HUES6 (cell line): Measurements from ENCODE around the gene KDM4C.
"Not testable (repeated sequence)": the region's sequence is repeated elsewhere in the genome, so short reads cannot be mapped to it uniquely, and the experiment has no call there.

Experiments
- H3K27ac ChIP-seq: 2 replicates; pipeline ENCODE4 v1.7.0; 2013; ENCODE audit warnings: low read depth, mild to moderate bottlenecking, low read length, inconsistent platforms
- H3K27me3 ChIP-seq: 2 replicates; pipeline ENCODE4 v1.6.1; 2013; ENCODE audit warnings: low read length; ENCODE audit not compliant: control insufficient read depth, insufficient read depth
- H3K36me3 ChIP-seq: 2 replicates; pipeline ENCODE4 v1.6.1; 2013; ENCODE audit warnings: low read length; ENCODE audit not compliant: control insufficient read depth, insufficient read depth
- H3K4me1 ChIP-seq: 2 replicates; pipeline ENCODE4 v1.6.1; 2013; ENCODE audit warnings: low read length; ENCODE audit not compliant: control insufficient read depth, insufficient read depth
- H3K4me3 ChIP-seq: 2 replicates; pipeline ENCODE4 v1.5.1; 2013; ENCODE audit warnings: low read depth, low read length
- H3K9ac ChIP-seq: one replicate; pipeline ENCODE4 v1.6.1; 2013; ENCODE audit warnings: mild to moderate bottlenecking, low read length
- H3K9me3 ChIP-seq: 2 replicates; pipeline ENCODE4 v1.6.1; 2013; ENCODE audit warnings: low read depth, low read length; ENCODE audit not compliant: control insufficient read depth, insufficient read depth

KDM4C gene

DNA sequence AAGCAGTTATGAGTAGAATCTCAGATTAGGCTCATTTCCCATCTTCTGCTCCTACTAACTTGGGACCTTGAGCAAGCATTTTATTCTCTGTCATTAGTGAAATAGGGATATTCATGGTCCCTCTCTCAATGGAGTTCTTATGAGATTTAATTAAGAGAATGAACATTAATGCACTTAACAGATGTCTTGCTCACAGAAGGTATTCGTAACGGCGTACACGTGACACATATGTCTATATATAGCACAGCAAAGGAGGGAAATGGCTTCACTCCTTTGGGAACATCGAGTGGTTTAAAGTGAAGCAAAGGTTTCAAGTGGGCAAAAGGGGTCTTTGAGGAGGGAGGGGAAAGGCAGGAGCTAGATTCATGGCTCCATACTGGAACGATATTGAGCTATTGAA, 24.6 kb downstream of the KDM4C start:
- peaks cover 41% of the 10 kb centered on the region for H3K4me1 ChIP-seq
- H3K27me3 ChIP-seq, result no peaks in the 10 kb centered on the region
- H3K27ac ChIP-seq, result no peak overlapping the region
- H3K9ac ChIP-seq, result no peak overlapping the region
- no peaks in the 10 kb centered on the region for H3K36me3 ChIP-seq
- no peak overlapping the region for H3K4me3 ChIP-seq
- H3K9me3 ChIP-seq, result no peaks in the 10 kb centered on the region

DNA sequence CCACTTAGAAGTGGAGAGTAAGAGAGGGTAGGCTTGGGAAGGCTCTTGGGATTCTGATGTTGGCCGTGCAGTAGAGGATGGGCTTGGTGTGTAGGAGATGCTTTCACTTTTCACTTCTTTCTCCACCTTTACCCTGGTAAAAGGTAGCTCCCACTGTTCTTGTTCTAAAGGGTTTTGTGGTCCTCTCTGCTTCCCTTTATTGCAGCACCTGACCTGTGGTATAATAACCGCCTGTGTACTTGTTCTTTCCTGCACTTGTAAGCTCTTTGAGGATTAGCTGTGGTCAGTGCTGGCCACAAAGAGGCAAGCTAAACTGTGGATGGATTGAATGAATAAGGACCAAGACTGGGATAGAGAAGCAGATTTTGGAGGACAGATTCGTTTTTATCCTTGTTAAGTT, 25.2 kb downstream of the KDM4C start:
- Histone ChIP-seq H3K9ac (no peak overlapping the region), H3K36me3 (no peaks in the 10 kb centered on the region), H3K27me3 (no peaks in the 10 kb centered on the region), H3K9me3 (no peaks in the 10 kb centered on the region), H3K4me3 (no peak overlapping the region), H3K4me1 (peaks cover 41% of the 10 kb centered on the region), H3K27ac (no peak overlapping the region)

DNA sequence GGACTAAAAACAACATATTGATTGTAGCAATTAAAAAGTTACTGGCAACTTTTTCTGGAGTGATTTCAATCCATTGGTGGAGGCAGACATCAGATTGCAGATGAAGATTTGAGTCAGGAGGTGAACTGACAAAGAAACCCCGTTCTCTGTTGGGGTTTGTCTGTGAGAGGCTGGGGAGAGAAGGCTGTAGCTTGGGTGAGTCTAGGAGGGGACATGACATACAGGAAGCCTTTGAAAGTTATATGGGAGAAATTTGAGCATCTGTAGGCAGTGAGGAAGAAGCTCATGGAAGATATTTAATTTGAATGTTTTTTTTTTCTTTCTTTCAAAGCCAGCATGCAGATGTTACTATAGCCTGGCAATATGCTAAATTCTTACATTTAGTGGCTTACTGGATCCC, 26.0 kb downstream of the KDM4C start:
- H3K27ac ChIP-seq, result no peak overlapping the region
- H3K9me3 ChIP-seq, result no peaks in the 10 kb centered on the region
- H3K4me3 ChIP-seq, result no peak overlapping the region
- no peaks in the 10 kb centered on the region for H3K27me3 ChIP-seq
- peaks cover 46% of the 10 kb centered on the region for H3K4me1 ChIP-seq
- no peaks in the 10 kb centered on the region for H3K36me3 ChIP-seq
- no peak overlapping the region for H3K9ac ChIP-seq

DNA sequence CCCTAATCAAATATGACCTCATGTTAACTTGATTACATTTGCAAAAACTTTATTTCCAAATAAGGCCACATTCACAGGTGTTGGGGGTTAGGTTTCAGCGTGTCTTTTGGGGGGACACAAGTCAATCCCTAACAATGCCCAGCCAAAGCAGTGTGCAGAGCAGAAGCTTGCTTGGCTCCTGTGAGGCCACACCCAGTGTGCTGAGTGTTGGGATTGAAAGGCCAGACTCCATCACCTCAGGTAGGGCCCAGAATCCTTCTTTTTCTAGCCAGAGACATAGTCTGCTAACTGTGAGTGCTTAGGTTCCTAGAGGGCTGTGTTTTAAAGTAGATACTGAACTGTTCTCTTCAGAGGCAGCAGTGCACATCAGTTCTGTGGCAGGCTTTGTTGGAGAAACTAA, 27.9 kb downstream of the KDM4C start:
- Histone ChIP-seq H3K27ac (no peak overlapping the region), H3K9me3 (no peaks in the 10 kb centered on the region), H3K27me3 (no peaks in the 10 kb centered on the region), H3K4me1 (peaks cover 33% of the 10 kb centered on the region), H3K4me3 (no peak overlapping the region), H3K36me3 (no peaks in the 10 kb centered on the region), H3K9ac (no peak overlapping the region)

DNA sequence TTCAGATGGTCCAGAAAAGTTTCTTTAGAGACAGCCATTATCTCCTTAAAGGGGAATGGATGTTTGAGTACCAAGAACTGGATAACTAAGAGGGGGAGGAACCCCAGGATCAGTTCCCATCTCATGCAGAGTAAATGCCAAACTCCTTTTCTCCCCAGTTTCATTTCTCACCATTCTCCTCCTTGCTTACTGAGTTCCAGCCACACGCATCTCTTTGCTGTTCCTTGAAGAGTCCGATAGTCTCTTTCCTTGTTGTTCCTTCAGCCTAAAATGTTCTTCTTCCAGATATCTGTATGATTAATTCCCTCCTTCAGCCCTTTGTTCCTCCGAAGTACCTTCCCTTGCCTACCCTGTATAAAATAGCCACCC, 30.0 kb downstream of the KDM4C start:
- Histone ChIP-seq H3K4me1 (peaks cover 29% of the 10 kb centered on the region), H3K9ac (peak overlapping the region; percentile 10), H3K27me3 (no peaks in the 10 kb centered on the region), H3K36me3 (no peaks in the 10 kb centered on the region), H3K27ac (peak overlapping the region; percentile 39; the same call in 1 of the 2 replicates), H3K9me3 (no peaks in the 10 kb centered on the region), H3K4me3 (no peak overlapping the region)

DNA sequence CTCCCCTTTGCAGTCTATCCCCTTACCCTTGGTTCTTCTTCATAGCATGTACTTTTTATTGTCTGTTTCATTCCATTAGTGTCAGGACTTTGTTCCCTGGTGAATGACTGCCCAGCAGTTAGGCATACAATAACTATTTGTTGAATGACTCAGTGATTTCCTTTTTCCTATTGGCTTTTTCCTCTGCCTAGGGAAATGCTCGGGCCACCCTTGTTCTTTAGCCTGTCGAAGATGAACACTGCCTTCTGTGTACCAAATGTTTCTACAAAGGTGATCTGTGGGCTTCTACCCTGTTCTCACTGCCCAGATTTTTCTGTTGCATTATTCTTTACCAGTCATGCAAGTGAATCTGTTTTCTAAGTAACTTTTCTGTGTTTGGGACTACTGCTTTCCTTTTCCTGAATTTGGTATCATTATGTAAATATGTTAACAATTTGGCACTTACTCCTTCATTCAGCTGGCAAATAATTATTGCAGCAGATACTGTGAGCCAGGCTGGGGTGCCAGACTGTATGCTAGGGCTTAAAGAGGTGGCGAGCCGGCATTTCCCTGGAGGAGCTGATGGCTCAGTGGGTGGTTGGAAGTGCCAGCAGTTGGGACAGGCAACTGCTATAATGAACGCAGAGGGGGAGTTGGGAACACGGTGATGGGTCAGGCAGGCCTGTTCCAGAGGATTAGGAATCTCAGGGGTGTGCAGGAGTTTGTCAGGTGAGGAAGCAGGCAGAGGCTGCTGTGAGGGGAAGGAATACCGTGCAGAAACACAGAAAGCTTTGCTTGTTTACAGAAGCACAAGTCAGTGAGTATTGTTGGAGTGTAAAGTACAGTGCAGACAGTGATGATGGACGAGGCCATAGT, 30.6 kb downstream of the KDM4C start:
- Histone ChIP-seq H3K27me3 (no peaks in the 10 kb centered on the region), H3K9me3 (no peaks in the 10 kb centered on the region), H3K27ac (peak overlapping the region; percentile 39; the same call in 1 of the 2 replicates), H3K9ac (peak overlapping the region; percentile 10), H3K36me3 (peaks cover 3% of the 10 kb centered on the region), H3K4me3 (no peak overlapping the region), H3K4me1 (peaks cover 29% of the 10 kb centered on the region)

DNA sequence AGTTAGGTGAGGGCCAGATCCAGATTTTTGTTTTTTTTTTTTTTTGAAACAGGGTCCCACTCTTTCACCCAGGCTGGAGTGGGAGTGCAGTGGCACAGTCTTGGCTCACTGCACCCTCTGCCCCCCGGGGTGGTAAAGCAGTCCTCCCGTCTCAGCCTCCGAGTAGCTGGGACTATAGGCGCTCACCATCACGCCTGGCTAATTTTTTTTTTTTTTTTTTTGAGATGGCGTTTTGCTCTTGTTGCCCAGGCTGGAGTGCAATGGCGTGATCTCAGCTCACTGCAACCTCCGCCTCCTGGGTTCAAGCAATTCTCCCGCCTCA, 31.2 kb downstream of the KDM4C start:
- not testable (repeated sequence) for H3K9ac ChIP-seq, H3K27ac ChIP-seq, H3K4me3 ChIP-seq, H3K27me3 ChIP-seq, H3K36me3 ChIP-seq, H3K9me3 ChIP-seq
- H3K4me1 ChIP-seq, result peaks cover 29% of the 10 kb centered on the region

DNA sequence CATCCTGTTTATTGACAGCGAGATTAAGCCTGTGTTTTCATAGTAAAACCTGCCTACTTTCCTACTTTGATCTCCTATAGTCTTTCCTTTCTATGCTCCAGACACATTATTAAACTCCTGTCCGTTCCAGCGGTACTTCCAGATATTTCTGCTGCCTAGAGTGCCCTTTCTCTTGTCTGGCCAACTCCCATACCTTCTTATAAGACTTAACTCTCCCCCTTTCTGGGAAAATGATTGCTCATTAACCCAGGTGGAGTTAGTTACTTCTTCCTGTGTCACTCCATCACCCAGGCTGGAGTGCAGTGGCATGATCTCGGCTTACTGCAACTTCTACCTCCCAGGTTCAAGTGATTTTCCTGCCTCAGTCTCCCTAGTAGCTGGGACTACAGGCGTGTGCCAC, 33.1 kb downstream of the KDM4C start:
- peaks cover 13% of the 10 kb centered on the region for H3K36me3 ChIP-seq

DNA sequence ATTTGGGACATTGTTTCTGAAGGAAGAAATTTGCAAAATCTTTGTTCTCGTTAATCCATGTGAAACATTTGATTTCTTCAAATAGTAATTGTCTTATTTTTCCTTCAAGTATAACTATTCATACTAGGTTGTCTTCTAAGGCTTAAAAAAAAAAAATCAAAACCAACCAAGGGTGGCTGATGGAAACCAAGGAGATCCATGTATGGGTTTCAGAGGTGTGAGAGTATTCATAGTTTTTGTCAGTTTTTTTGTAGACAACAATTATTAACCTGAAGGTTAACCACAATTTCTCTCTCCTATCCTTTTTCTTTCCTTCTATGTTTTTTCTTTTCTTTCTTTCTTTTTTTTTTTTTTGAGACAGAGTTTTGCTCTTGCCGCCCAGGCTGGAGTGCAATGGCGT, 35.4 kb downstream of the KDM4C start:
- H3K4me3 ChIP-seq, result no peak overlapping the region
- H3K27me3 ChIP-seq, result no peaks in the 10 kb centered on the region
- 0 out of 2 replicates have a peak, but pooled peaks cover 4% of the 10 kb centered on the region for H3K9me3 ChIP-seq
- no peak overlapping the region for H3K27ac ChIP-seq
- H3K9ac ChIP-seq, result no peak overlapping the region
- H3K36me3 ChIP-seq, result peaks cover 13% of the 10 kb centered on the region
- H3K4me1 ChIP-seq, result peaks cover 8% of the 10 kb centered on the region

More for the DNA sequence above, 33.1 kb downstream of the KDM4C start:
- no peaks in the 10 kb centered on the region for H3K27me3 ChIP-seq
- no peak overlapping the region for H3K9ac ChIP-seq
- no peak overlapping the region for H3K4me3 ChIP-seq
- no peak overlapping the region for H3K27ac ChIP-seq
- H3K9me3 ChIP-seq, result no peaks in the 10 kb centered on the region
- H3K4me1 ChIP-seq, result peaks cover 19% of the 10 kb centered on the region

DNA sequence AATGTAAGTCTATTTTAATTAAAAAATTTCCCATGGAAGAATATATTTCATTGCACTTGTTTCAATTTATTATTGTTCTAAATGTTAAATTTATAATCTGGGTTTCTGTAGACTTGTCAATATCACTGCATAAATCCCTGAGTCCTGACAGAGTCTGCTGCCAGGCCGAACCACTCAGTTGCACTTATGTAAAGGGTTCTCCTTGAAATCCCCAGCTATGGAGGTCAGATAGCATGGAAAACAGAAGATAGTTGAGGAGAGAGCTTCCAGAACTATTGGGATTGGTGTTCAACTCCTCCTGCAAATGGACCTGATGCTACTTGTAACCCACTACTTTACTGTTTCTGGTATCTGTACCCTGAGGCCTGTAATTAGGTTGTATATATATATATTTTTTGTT, 37.2 kb downstream of the KDM4C start:
- Histone ChIP-seq H3K9me3 (peaks cover 12% of the 10 kb centered on the region; the same call in 1 of the 2 replicates), H3K27ac (no peak overlapping the region), H3K36me3 (peaks cover 18% of the 10 kb centered on the region)

DNA sequence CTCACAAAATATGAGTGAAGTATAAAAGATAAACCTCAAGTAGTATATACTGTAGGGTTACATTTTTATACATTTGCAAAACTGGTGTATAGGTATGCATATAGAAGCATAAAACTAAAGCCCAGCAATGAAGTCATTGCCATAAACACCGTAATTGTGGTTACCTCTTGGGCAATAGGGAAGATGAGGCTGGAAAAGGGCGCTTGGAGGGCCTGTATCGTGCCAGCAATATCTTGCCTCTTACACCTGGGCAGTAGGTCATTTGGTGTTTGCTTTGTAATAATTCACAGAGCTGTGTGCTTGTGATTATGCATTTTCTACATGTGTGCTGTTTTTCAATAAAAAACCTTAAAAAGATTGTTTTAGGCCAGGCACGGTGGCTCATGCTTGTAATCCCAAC, 45.2 kb downstream of the KDM4C start:
- H3K27me3 ChIP-seq, result no peaks in the 10 kb centered on the region
- H3K4me1 ChIP-seq, result no peaks in the 10 kb centered on the region
- H3K36me3 ChIP-seq, result peaks cover 21% of the 10 kb centered on the region
- peaks cover 21% of the 10 kb centered on the region for H3K9me3 ChIP-seq
- no peak overlapping the region for H3K9ac ChIP-seq
- H3K27ac ChIP-seq, result no peak overlapping the region
- no peak overlapping the region for H3K4me3 ChIP-seq

More for the DNA sequence above, 37.2 kb downstream of the KDM4C start:
- Histone ChIP-seq H3K27me3 (no peaks in the 10 kb centered on the region), H3K9ac (no peak overlapping the region), H3K4me3 (no peak overlapping the region), H3K4me1 (no peaks in the 10 kb centered on the region)
